OCI-M1 (cell line): ENCODE measurements around the gene PI4KB.
A peak's percentile ranks its signal among the peaks of the same experiment; 100 is the strongest.
"Not testable (repeated sequence)": the region's sequence is repeated elsewhere in the genome, so short reads cannot be mapped to it uniquely, and the experiment has no call there.

ENCODE experiments used
- DNase-seq: peaks from one replicate; lab custom pipeline; 2025; lab: John Stamatoyannopoulos, UW

The PI4KB gene

GRCh38 chr1:151281225-151281968, 45.8 kb downstream of the PI4KB start:
- DNase-seq: peak; percentile 99

- peak; percentile 64 for DNase-seq
Measured at GRCh38 chr1:151277249-151277648, 50.0 kb downstream of the PI4KB start.

- not testable (repeated sequence) for DNase-seq
Measured at GRCh38 chr1:151275341-151275740, 51.9 kb downstream of the PI4KB start.

GRCh38 chr1:151273924-151274466, 53.2 kb downstream of the PI4KB start:
- DNase-seq: no peak

GRCh38 chr1:151267760-151268159, 59.5 kb downstream of the PI4KB start:
- no peak for DNase-seq

GRCh38 chr1:151266821-151267220, 60.4 kb downstream of the PI4KB start:
- DNase-seq: no peak

GRCh38 chr1:151266315-151266714, 60.9 kb downstream of the PI4KB start:
- no peak for DNase-seq

GRCh38 chr1:151265446-151266236, 61.6 kb downstream of the PI4KB start:
- DNase-seq: no peak

GRCh38 chr1:151259351-151259750, 67.9 kb downstream of the PI4KB start:
- DNase-seq: no peak

- peak; percentile 32 for DNase-seq
Measured at GRCh38 chr1:151255381-151255780, 71.8 kb downstream of the PI4KB start.

GRCh38 chr1:151254217-151255213, 72.7 kb downstream of the PI4KB start, which contains the start of gene PSMD4:
PSMD4 (plus strand) TSS chr1:151254734; CDS start chr1:151254783, 49 bp downstream.
- DNase-seq: peak; percentile 99

GRCh38 chr1:151251656-151252470, 75.4 kb downstream of the PI4KB start:
- peak; percentile 91 for DNase-seq

- no peak for DNase-seq
Measured at GRCh38 chr1:151246786-151247185, 80.4 kb downstream of the PI4KB start.

- DNase-seq: no peak
Measured at GRCh38 chr1:151243683-151244216, 83.5 kb downstream of the PI4KB start.

GRCh38 chr1:151242442-151242841, 84.8 kb downstream of the PI4KB start:
- DNase-seq: no peak
